HG02678 (cell line): ENCODE measurements around the gene SUFU.
"Not testable (repeated sequence)": the region's sequence is repeated elsewhere in the genome, so short reads cannot be mapped to it uniquely, and the experiment has no call there.

Experiments used
- ATAC-seq: cut with Tn5 transposase; IDR thresholded peaks from one replicate; pipeline ENCODE4 v1.9.1; 2021; ENCODE audit warnings: mild to moderate bottlenecking, moderate library complexity; ENCODE audit not compliant: unreplicated experiment

SUFU gene

DNA sequence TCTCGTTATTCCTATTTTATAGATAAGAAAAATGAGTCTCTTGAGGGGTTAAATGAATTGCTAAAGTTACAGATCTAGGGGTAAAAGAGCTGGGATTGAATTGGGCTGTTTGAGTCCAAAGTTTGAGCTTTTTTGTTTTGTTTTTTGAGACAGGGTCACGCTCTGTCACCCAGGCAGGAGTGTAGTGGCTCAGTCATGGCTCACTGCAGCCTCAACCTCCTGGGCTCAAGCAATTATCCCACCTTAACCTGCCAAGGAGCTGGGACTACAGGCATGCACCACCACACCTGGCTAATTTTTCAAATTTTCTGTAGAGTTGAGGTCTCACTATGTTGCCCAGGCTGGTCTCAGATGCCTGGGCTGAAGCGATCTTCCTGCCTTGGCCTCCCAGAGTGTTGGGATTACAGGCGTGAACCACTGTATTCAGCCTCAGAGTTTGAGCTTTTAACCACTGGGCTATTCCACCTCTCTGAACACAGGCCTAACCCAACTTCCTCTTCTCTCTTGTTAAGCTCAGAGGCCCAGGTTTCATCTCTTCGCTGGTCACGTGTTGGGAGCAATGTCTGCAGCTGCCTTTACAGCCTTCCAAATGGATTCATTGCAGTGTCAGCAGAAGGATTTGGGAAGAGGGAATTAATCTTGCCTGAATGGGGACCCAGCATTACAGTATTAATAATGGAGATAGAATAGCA, 8.0 kb downstream of the SUFU start:
- peak; percentile 66 for ATAC-seq

DNA sequence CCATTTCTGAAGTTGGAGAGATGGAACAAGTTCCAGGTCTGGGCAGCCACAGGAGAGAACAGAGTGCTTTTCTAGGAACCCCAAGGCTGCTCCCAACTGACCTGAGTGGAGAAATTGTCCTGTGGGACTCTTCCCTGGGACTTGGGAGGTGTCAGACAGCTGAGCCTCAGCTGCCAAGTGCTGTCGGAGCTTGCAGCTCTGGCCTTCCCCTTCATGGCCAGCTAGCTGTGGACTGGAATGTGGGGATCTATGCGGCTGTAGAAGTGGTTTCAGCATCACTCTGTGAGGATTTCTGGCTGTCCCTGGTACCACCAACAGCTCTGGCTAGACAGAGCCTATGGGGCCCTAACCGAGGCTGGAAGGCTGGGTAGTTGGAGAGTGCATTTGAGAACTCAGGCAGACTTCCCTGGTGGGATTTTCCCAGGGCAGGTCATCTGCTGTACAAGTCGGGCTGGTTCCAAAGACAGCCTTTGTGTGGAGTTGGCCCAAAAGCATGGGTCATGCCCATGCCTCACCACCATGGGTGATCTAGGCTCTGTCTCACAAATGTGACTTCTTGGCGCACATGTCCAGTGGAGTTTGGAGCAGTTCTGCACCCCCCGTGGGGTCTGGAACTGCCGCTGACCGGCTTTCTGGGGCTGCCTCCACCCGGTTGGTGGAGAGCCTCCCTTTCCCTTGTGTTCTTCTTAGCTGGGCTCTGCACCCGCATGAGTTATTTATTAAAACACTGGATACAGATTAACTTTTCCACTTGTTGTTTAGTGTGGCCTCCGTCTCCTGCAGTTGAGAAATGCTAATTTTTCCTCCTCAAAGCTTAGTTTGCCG, 10.9 kb downstream of the SUFU start:
- no peak for ATAC-seq

DNA sequence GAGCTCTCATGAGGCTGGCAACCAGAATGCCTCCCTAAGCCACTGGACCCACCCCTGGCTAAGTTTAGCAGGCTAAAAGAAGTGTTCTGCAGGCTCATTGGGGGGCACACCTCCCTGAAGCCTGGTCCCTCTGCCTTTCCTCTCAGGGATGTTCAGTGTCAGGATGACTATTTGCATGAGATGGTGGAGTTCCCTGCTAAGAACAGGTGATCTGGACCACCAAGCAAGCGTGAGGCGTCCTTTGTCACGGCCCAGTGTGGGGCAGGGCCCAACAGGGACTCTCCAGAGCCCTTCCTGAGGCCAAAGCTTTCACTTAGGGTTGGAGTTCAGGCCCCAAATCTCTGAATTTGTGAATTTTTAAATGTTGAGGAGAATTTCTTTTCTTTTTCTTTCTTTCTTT, 12.0 kb downstream of the SUFU start:
- no peak for ATAC-seq

DNA sequence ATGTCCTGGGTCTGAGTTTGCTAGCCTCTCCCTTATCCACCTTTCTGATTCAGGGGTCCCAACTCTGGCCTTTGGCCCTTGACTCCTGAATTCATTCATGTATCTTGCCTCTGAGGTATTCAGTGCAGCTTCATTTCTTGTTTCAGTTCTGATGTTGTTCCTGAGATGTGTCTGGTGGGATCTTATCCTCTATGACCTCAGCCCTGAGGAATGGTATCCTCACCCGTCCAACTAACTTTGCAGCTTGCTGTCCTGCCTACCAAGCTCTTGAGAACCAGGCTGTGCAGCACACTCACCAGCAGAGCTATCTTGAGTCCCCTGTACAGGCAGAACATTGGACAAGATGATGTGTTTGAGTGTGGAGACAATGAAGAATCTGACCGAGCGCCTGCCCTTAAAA, 13.8 kb downstream of the SUFU start:
- no peak for ATAC-seq

DNA sequence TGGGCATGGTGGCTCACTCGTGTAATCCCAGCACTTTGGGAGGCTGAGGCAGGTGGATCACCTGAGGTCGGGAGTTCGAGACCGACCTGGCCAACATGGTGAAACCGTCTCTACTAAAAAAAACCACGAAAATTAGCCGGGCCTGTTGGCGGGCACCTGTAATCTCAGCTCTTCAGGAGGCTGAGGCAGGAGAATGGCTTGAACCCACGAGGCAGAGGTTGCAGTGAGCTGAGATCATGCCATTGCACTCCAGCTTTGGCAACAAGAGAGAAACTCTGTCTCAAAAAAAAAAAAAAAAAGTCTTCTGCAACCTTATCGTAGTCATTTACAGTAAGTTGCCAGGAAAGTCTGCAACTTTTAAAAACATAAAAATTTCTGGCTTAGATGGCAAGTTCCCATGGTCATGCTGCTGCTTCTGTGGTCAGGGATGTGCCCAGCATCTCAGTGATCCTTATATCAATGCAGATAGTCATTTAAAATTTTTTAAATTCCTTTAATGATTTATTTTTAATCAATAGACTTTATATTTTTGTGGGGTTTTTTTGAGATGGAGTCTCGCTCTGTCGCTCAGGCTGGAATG, 15.6 kb downstream of the SUFU start:
- no peak for ATAC-seq

DNA sequence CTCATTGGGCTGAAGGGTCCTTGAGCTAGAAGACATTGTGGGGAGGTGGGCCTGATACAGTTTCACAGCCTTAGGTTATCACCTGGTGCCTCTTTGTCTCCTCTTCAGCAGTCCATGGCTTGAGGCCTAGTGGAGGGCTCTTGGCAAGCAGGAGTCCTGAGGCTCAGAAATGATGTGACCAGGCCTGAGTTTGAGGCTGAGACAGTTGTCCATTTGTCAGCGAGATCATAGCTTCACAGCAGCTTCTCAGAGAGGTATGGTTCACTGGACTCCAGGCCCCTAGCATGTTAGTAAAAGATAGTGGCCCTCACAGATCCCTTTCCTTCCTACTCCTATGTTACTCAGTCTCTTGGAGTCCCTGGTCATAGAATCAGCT, 19.1 kb downstream of the SUFU start:
- no peak for ATAC-seq

DNA sequence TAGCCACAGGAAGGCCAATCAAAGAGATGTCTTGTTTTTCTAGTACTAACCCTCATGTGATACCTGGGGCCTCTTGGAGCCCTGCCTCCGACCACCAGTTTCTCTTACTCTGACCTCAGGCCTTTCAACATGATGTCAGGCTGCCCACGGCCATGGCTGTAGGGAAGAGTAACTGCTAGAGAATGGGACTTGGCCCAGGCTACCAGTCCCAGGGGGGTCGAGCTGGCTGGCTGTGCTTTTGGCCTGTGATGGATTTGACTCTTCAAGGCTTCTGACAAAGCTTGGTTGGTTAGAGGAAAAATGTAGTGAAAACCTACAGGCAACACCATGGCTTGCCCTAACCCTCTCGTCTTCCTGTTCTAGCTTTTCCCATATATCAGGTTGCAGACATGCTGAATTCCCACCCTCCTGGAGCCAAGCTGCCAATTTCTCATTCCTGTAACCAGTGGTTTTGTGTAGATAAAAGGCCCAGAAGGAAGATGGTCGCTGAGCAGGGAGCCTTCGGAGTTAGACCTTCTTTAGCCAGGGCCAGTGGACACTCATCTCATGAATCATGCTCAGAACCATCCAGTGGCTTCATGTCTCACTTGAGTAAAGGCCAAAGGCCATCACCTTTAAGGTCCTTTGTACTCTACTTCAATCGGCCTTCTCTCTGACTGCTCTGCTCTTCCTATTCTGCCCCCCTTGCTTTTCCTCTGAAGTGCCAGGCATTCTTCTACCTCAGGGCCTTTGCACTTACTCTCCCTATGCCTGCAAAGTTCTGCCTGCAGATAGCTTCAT, 19.7 kb downstream of the SUFU start:
- no peak for ATAC-seq

DNA sequence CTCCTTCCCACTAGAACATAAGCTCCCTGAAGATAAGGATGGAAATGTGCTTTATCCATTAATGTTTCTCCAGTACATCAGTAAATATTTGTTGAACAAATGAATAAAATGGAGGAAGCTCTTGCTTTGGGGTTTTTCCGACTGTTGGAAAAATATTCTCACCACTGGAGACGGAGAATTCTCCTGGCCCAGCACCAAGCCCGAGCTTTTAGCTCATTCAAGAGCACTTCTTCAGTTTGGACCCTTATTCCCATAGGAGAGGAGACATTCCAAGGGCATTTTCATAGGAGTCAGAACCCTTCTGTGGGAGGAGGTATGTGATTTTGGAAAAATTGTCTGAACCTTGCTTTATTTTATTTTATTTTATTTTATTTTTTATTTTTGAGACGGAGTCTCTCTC, 21.0 kb downstream of the SUFU start:
- no peak for ATAC-seq

DNA sequence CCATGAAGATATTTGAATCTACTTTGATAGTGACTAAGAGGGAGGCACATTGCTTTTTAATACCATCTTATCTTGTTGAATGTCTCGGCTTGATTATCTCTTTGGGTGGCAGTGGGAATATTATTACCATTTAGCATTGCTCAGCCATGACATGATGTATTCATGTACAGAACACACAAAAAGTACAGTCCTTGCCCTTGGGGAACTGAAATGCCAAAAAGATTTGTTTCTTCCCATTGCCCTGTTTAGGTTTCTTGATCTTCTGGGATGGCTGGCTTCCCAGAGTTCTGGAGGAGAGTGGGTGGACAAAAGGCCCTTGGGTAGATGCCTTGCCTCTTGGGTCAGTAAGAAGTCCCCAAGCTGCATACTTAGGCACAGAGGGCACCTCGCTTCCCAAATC, 23.8 kb downstream of the SUFU start:
- no peak for ATAC-seq

DNA sequence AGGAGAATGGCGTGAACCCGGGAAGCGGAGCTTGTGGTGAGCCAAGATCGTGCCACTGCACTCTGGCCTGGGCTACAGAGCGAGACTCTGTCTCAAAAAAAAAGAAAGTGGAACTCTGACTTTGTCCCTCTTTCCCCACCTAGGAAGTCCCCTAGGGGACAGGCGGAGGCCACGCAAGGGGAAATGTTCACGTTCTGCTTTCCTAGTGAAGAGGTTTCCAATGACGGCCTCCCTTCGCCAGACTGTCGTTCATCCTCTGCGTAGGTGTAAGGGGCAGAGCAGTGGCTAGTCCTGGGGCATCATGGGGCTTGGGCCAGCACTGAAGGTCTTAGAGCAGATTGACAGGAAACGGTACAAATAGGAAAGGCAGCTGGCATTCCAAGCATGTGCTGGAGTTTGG, 30.6 kb downstream of the SUFU start:
- ATAC-seq: no peak

DNA sequence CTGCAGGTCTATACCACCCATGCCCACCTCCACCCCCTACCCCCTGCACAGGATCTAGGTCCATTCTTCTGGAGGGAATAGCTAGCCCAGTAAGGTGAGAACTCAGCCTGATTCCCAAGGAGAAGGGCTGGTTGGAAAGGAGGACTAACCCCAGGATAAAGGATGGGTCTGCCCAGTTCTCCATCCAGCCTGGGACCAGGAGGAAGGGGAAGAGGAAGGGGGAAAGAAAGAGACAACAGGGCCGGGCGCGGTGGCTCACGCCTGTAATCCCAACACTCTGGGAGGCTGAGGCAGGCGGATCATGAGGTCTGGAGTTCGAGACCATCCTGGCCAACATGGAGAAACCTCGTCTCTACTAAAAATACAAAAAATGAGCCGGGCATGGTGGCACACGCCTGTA, 31.2 kb downstream of the SUFU start:
- not testable (repeated sequence) for ATAC-seq

DNA sequence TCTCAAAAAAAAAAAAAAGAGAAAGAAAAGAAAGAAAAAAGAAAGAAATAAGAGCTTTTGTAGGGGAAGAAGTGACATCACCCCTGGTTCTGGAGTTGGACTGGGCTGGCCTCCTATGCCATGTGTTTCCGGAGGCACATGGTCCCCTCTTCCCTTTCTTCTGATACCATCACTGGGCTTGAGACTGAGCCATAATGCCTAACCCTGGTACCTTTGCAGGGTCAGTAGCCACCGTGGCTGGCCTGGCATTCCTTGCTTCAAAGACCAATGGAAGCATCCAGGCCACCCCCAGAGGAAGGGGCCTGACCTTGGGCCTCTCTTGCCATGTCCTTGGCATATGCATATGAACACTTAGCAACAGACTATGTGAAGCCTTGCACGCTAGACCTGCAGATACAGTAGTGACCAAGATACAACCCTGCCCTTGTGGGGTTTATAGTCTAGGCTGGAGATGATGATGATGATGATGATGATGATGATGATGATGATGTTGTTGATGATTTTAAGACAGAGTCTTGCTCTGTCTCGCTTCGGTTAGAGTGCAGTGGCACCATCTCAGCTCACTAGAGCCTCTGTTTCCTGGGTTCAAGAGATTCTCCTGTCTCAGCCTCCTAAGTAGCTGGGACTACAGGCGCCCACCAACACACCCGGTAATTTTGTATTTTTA, 31.8 kb downstream of the SUFU start:
- no peak for ATAC-seq

DNA sequence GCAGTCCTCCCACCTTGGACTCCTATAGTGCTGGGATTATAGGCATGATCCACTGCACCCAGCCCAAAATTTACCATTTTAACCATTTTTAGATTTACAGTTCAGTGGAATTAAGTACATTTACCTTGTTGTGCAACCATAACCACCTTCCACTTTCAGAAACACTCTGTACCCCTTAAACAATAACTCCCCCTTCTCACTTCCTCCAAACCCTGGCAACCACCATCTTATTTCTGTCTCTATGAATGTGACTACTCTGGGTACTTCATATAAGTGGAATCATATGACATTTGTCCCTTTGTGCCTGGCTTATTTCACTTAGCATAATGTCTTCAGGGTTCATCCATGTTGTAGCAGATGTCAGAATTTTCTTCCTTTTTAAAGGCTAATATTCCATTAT, 33.6 kb downstream of the SUFU start:
- peak; percentile 59 for ATAC-seq

DNA sequence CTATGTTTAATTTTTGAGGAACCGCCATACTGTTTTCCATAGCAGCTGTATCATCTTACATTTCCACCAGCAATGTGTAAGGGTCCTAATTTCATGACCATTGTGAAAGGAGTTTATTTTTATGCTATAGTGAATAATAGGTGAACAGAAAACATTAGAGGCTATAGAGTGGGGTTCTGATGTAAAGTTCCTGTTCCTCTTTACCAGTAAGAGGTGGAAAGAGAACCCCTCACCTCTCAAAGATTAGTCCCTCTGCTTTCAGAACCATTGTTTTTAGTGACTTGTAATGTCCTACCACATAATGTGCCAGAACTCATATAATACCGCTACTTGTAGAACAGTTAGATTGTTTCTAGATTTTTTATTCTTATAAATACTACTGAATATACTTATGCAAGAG, 34.2 kb downstream of the SUFU start:
- no peak for ATAC-seq

DNA sequence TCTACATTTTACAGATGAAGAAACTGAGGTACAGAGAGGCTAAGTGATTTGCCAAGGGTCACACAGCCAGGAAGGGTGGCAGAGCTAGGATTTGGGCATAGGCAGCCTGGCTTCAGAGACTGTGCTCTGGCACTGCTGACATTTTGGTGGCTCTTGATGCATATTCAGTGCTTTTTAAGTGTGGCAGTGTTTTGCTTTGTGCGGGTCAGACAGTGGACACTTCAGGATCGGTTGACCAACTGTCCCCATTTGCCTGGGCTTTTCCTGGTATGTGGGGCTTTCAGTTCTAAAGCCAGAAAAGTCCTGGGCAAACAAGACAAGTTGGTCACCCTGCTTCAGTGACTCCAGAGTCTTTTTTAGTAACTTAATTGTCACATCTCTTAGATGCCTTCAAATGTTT, 35.0 kb downstream of the SUFU start:
- no peak for ATAC-seq

DNA sequence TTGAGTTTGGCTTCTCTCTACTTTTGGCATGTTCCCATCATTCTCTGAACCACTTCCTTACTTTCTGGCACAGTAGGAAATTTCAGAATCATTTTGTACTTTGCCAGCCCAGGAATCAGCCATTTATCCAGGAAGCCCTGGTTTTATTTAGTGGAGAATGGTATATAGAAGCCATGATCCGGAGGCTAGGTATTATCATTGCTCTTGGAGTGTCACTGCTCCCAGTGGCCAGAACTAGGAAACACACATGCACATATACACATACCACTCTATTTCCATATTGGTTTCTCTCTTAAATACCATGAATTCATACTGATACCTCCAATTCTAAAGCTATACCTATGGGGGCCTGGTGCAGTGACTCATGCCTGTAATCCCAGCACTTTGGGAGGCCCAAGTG, 36.3 kb downstream of the SUFU start:
- ATAC-seq: peak; percentile 71

DNA sequence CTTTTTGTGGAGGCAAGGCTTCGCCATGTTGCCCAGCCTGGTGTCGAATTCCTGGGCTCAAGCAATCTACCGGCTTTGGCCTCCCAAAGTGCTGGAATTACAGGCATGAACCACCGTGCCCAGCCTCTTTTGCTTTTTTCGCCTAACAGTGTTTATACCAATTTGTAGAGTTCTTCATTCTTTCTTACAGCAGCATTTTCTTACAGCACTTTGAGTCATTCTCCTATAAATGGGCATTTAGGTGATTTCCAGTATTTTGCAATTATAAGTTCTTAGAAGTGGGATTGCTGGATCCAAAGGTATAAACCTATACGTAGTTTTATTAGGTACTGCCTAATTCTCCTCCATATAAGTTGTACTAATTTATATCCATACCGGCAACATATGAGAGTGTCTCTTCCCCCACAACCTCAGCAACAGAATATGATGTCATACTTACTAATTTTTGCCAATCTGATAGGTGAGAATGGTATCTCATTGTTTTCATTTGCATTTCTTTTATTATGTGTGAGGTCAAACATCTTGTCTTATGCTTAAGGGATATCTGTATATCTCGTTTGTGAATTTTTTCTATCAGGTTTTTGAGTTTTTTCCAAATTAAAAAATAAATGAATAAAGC, 39.1 kb downstream of the SUFU start:
- no peak for ATAC-seq

DNA sequence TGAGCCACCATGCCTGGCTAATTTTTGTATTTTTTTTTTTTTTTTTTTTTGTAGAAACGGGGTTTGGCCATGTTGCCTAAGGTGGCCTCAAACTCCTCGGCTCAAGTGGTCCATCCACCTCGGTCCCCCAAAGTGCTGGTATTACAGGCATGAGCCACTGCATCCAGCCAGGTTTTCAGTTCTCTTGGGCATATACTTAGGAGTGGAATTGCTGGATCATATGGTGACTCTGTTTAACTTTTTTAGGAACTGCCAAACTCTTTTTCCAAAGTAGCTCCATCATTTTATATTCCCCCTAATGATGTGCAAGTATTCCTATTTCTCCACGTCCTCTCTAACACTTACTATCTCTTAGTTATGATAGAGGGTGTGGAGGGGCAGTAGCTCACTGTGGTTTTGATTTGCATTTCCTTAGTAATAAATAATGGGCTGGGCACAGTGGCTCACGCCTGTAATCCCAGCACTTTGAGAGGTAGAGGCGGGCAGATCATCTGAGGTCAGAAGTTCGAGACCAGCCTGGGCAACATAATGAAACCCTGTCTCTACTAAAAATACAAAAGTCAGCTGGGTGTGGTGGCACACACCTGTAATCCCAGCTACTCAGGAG, 41.6 kb downstream of the SUFU start:
- no peak for ATAC-seq

DNA sequence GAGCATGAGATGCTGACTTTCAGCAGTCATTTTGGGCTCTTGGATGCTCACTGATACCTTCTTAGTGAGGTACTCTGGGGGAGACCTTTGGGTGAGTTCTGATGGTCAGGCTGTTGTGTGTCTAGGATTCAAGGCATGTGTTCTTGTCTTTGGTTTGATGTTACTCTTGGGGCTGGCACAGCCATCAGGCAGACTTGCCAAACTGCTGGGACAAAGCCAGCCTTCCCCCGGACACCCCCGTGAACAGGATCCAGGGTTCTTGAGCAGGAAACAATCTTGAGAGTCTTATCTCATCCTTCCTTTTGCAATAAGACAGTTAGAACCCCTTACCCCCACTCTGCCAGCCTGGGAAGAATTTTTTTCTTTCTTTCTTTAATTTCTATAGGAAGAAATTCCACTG, 42.2 kb downstream of the SUFU start:
- ATAC-seq: no peak
